Psoas muscle (tissue), 8 donors: ENCODE measurements around the gene MTMR3. TPM values are rescaled to one million over a fixed set of nuclear protein-coding genes. Genes with fewer than 3 reads are reported as not detected.
A peak's percentile ranks its signal among the peaks of the same experiment; 100 is the strongest.
"Not testable (repeated sequence)": the region's sequence is repeated elsewhere in the genome, so short reads cannot be mapped to it uniquely, and the experiment has no call there.

ENCODE experiments used
- ATAC-seq, 4 donors: fragments of 200-7000 bp; cut with Tn5 transposase; one replicate each; pipeline ENCODE4 v1.9.1; 2020; ENCODE audit warnings: moderate library complexity in 3 of 4, mild to moderate bottlenecking in 2 of 4
- DNase-seq, 2 donors: peaks; one replicate each; pipeline ENCODE4 v3.0.0-alpha.2; 2020
- H3K27ac ChIP-seq: fragments of 200-600 bp; one replicate; pipeline ENCODE4 v1.8.0; 2022
- H3K27me3 ChIP-seq, 3 donors: fragments of 200-600 bp in 1 of 3; one replicate each; pipeline versions ENCODE4 v1.6.1 to v1.8.0; 2013 to 2022; ENCODE audit warnings: low read length in 2 of 3, mild to moderate bottlenecking in 2 of 3, moderate library complexity in 1 of 3; ENCODE audit not compliant: insufficient read depth in 3 of 3
- H3K36me3 ChIP-seq, 2 donors: fragments of 200-600 bp in 1 of 2; one replicate each; pipeline versions ENCODE4 v1.6.1 to v1.8.0; 2013 to 2022; ENCODE audit warnings: low read depth in 1 of 2, mild to moderate bottlenecking in 1 of 2, moderate library complexity in 1 of 2; ENCODE audit not compliant: insufficient read depth in 1 of 2
- H3K4me1 ChIP-seq: fragments of 200-600 bp; one replicate; pipeline ENCODE4 v1.8.0; 2022
- H3K4me3 ChIP-seq: fragments of 200-600 bp; one replicate; pipeline ENCODE4 v1.8.0; 2022; ENCODE audit warnings: mild to moderate bottlenecking
- H3K9me3 ChIP-seq: fragments of 200-600 bp; one replicate; pipeline ENCODE4 v1.8.0; 2022
- CTCF ChIP-seq: fragments of 200-600 bp; IDR thresholded peaks from one replicate; pipeline ENCODE4 v1.8.0; 2022; ENCODE audit warnings: antibody characterized with exemption
- WGBS, 3 donors: extraction: QIAGEN DNeasy Blood & Tissue Kit; methylation state at CpG; one replicate each; pipeline versions ENCODE4 v1.1.6 to v1.1.7; 2013; 5-methylcytosine and 5-hydroxymethylcytosine counted together
- intact Hi-C, 2 donors: fragments of 100-400 bp; cut with DNase I; formaldehyde crosslinking; loops; one replicate each; pipeline versions ENCODE4 v1.11.0 to v1.14.2; 2022
- polyA plus RNA-seq, 3 donors: library from polyadenylated mRNA; stranded (reverse); fragments of 200-250 nt; gene quantifications; one replicate each; pipeline ENCODE4 v1.2.3, GENCODE V29; 2013
- total RNA-seq, 4 donors: library from RNA; stranded (reverse); fragmentation: NEBNext Ultra II Directional in 2 of 4; extraction: Animal tissue kit (Norgen Biotek cat#: 25700) in 2 of 4; gene quantifications; one replicate each; pipeline versions ENCODE4 v1.2.1 to v1.2.4, GENCODE V29; 2021 to 2023
- donor health status: healthy with polysubstance abuse.
- donor health status: DM: no; HTN: no; CAD: no; lungs with moderate emphysema.
- donor health status: Bipolar disorder and iron deficiency.
- donor health status: healthy.
- donor health status: DM: yes; HTN: yes; CAD: no.
- donor health status: DM: no; HTN: no; CAD: no.
- donor health status: DM: no; HTN: no; CAD: no.
- donor health status: DM: yes; HTN: yes; CAD: no.

Gene MTMR3
- total and polyA plus RNA-seq, 7 donors = 7.8 to 37.9 (median 31.8) TPM

- no peaks in the 10 kb centered on the region for H3K27me3 ChIP-seq
- no peak overlapping the region for H3K4me3 ChIP-seq
- peaks cover 12% of the 10 kb centered on the region for H3K4me1 ChIP-seq
- no peaks in the 10 kb centered on the region for H3K9me3 ChIP-seq
- ATAC-seq = no peak
- intact Hi-C loops = no loop called here
- H3K27ac ChIP-seq = no peak overlapping the region
- no peak for DNase-seq
- 73 to 82% (median 76%) methylated on average over 3 of the region's 3 CpGs for WGBS, 3 donors
- no peaks in the 10 kb centered on the region for H3K36me3 ChIP-seq
- TF ChIP-seq CTCF = no peak
Measured at GRCh38 chr22:29854432-29854831, 28.5 kb upstream of the MTMR3 start.

GRCh38 chr22:29855611-29856181 lies 27.3 kb upstream of the MTMR3 start:
- 16 to 26% (median 26%) methylated on average over 10 of the region's 10 CpGs for WGBS, 3 donors
- ATAC-seq = peak; percentile 89 to 96 (median 90)
- Histone ChIP-seq H3K9me3 (no peaks in the 10 kb centered on the region), H3K36me3 (no peaks in the 10 kb centered on the region), H3K27ac (peak overlapping the region; percentile 86), H3K27me3 (no peaks in the 10 kb centered on the region), H3K4me1 (peaks cover 12% of the 10 kb centered on the region), H3K4me3 (no peak overlapping the region)
- peak; percentile 49 to 82 for DNase-seq
- intact Hi-C loops = loop anchor here in 1 of 2 donors (5.0 kb wide), 1 partner anchor 152 kb away; no protein-coding TSS in a partner anchor
- TF ChIP-seq CTCF = peak; percentile 27

- 19 to 33% (median 23%) methylated on average over 3 of the region's 3 CpGs for WGBS, 3 donors
- intact Hi-C loops = loop anchor here in 1 of 2 donors (5.0 kb wide), 1 partner anchor 151 kb away; no protein-coding TSS in a partner anchor
- Histone ChIP-seq H3K9me3 (no peaks in the 10 kb centered on the region), H3K27me3 (no peaks in the 10 kb centered on the region), H3K4me1 (peaks cover 18% of the 10 kb centered on the region), H3K27ac (peak overlapping the region; percentile 86), H3K4me3 (no peak overlapping the region), H3K36me3 (no peaks in the 10 kb centered on the region)
- DNase-seq (no peak), ATAC-seq (peak; percentile 18 to 86 (median 82))
- no peak for TF ChIP-seq CTCF
Measured at GRCh38 chr22:29856496-29856895, 26.5 kb upstream of the MTMR3 start.

- peaks cover 18% of the 10 kb centered on the region for H3K4me1 ChIP-seq
- 70 to 77% (median 77%) methylated on average over 8 to 9 of the region's 9 CpGs for WGBS, 3 donors
- H3K27ac ChIP-seq, DNase-seq, H3K27me3 ChIP-seq, H3K9me3 ChIP-seq, ATAC-seq, H3K4me3 ChIP-seq, H3K36me3 ChIP-seq: not testable (repeated sequence)
- intact Hi-C loops = loop anchor here in 1 of 2 donors (5.0 kb wide), 1 partner anchor 148 kb away; no protein-coding TSS in a partner anchor
Measured at GRCh38 chr22:29859030-29859429, 23.9 kb upstream of the MTMR3 start.

- Histone ChIP-seq H3K4me3 (no peak overlapping the region), H3K36me3 (no peaks in the 10 kb centered on the region), H3K9me3 (no peaks in the 10 kb centered on the region), H3K27ac (peak overlapping the region; percentile 63), H3K27me3 (no peaks in the 10 kb centered on the region), H3K4me1 (peaks cover 16% of the 10 kb centered on the region)
- TF ChIP-seq CTCF = no peak
- DNase-seq (no peak), ATAC-seq (no peak)
- intact Hi-C loops = no loop called here
- 82 to 86% (median 84%) methylated on average over 2 of the region's 2 CpGs for WGBS, 3 donors
Measured at GRCh38 chr22:29860006-29860766, 22.8 kb upstream of the MTMR3 start.
